Measurements from ENCODE around the gene TIAM1.

DNA sequence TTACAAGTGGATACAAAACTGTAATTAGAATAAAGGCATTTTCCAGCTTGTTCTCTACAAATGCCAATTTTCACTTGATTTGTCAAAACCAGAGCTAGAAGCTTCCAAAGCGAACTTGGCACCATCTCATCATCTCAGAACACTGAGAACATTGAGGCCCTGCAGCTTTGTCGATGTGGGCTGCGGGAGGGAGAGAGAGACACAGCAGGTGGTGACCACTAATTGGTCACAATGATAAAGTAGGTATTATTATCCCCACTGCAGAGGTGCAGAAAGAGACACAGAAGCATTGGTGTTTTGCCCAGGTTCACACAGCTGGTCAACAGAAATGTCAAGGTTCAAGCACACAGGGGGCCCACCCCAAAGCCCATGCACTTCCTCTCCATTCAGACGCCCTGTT, 233.6 kb downstream of the TIAM1 start:
- TF ChIP-seq, protein P1, sequence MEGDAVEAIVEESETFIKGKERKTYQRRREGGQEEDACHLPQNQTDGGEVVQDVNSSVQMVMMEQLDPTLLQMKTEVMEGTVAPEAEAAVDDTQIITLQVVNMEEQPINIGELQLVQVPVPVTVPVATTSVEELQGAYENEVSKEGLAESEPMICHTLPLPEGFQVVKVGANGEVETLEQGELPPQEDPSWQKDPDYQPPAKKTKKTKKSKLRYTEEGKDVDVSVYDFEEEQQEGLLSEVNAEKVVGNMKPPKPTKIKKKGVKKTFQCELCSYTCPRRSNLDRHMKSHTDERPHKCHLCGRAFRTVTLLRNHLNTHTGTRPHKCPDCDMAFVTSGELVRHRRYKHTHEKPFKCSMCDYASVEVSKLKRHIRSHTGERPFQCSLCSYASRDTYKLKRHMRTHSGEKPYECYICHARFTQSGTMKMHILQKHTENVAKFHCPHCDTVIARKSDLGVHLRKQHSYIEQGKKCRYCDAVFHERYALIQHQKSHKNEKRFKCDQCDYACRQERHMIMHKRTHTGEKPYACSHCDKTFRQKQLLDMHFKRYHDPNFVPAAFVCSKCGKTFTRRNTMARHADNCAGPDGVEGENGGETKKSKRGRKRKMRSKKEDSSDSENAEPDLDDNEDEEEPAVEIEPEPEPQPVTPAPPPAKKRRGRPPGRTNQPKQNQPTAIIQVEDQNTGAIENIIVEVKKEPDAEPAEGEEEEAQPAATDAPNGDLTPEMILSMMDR (IDR thresholded peaks at IDR 0.05 in 4 of 5, conservative IDR thresholded peaks at IDR 0.05 in 1 of 5) = no peak
- no peak for TF ChIP-seq POLR2A (IDR thresholded peaks at IDR 0.05)

All from gastrocnemius medialis (tissue), 4 donors.